HEK293 (cell line): Measurements from ENCODE around the gene ACADM.
"Not testable (repeated sequence)": the region's sequence is repeated elsewhere in the genome, so short reads cannot be mapped to it uniquely, and the experiment has no call there.

Experiments
- GFI1B ChIP-seq: fragments of 450-650 bp; formaldehyde crosslinking; IDR thresholded peaks from 2 replicates; pipeline ENCODE4 v1.5.1; 2016; ENCODE audit warnings: missing biosample characterization, missing genetic modification characterization
- TCF7L2 ChIP-seq: IDR thresholded peaks from 2 replicates; pipeline ENCODE4 v1.6.1; 2011; ENCODE audit warnings: low read depth, mild to moderate bottlenecking, inconsistent platforms, low read length, moderate library complexity, borderline replicate concordance
- ZBTB21 ChIP-seq: fragments of 450-650 bp; formaldehyde crosslinking; IDR thresholded peaks from 2 replicates; pipeline ENCODE4 v1.5.1; 2017; ENCODE audit warnings: missing biosample characterization, missing genetic modification characterization
- ZNF274 ChIP-seq, 2 experiments: fragments of 200-500 bp in 1 of 2; fragments of 450-650 bp in 1 of 2; sonication (Bioruptor generic) in 1 of 2; formaldehyde crosslinking in 1 of 2; IDR thresholded peaks; 2 replicates each; pipeline versions ENCODE4 v1.5.1 to v1.6.1; 2014 to 2016; ENCODE audit warnings: borderline replicate concordance in 1 of 2, inconsistent platforms in 1 of 2, low read length in 1 of 2, missing biosample characterization in 1 of 2, missing genetic modification characterization in 1 of 2
- ZNF629 ChIP-seq: fragments of 450-650 bp; formaldehyde crosslinking; IDR thresholded peaks from 2 replicates; pipeline ENCODE4 v1.5.1; 2017; ENCODE audit warnings: missing biosample characterization, missing genetic modification characterization
- ZNF792 ChIP-seq: fragments of 450-650 bp; formaldehyde crosslinking; IDR thresholded peaks from 2 replicates; pipeline ENCODE4 v1.5.1; 2016; ENCODE audit warnings: missing biosample characterization, missing genetic modification characterization
- TF ChIP-seq, protein P1 (sequence below): fragments of 450-650 bp; formaldehyde crosslinking; IDR thresholded peaks from 2 replicates; pipeline ENCODE4 v1.5.1; 2016; ENCODE audit warnings: missing biosample characterization, missing genetic modification characterization

DNA sequence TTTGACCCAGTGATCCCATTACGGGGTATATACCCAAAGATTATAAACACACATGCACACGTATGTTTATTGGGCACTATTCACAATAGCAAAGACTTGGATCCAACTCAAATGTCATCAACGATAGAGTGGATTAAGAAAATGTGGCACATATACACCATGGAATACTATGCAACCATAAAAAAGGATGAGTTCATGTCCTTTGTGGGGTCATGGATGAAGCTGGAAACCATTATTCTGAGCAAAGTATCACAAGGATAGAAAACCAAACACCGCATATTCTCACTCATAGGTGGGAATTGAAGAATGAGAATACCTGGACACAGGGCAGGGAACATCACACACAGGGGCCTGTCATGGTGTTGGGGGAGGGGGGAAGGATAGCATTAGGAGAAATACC lies 59.4 kb downstream of the ACADM start:
- TF ChIP-seq ZNF792 (tag by site-specific recombination); GFI1B (tag by site-specific recombination); ZBTB21; ZNF629 (tag by site-specific recombination); ZNF274 (IDR thresholded peaks at IDR 0.05; ENCODE audit: low read length); ZNF274 (tag by site-specific recombination; IDR thresholded peaks at IDR 0.05; ENCODE audit: borderline replicate concordance); TCF7L2: not testable (repeated sequence)
- TF ChIP-seq, protein P1, sequence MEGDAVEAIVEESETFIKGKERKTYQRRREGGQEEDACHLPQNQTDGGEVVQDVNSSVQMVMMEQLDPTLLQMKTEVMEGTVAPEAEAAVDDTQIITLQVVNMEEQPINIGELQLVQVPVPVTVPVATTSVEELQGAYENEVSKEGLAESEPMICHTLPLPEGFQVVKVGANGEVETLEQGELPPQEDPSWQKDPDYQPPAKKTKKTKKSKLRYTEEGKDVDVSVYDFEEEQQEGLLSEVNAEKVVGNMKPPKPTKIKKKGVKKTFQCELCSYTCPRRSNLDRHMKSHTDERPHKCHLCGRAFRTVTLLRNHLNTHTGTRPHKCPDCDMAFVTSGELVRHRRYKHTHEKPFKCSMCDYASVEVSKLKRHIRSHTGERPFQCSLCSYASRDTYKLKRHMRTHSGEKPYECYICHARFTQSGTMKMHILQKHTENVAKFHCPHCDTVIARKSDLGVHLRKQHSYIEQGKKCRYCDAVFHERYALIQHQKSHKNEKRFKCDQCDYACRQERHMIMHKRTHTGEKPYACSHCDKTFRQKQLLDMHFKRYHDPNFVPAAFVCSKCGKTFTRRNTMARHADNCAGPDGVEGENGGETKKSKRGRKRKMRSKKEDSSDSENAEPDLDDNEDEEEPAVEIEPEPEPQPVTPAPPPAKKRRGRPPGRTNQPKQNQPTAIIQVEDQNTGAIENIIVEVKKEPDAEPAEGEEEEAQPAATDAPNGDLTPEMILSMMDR, result not testable (repeated sequence)
